NCI-H1436 treated with DMSO at 0.1 percent for 48 hours (cell line): Measurements from ENCODE around the gene NFATC1.

Experiments used
- DNase-seq: peaks from one replicate; lab custom pipeline; 2025; lab: John Stamatoyannopoulos, UW

NFATC1 gene

DNA sequence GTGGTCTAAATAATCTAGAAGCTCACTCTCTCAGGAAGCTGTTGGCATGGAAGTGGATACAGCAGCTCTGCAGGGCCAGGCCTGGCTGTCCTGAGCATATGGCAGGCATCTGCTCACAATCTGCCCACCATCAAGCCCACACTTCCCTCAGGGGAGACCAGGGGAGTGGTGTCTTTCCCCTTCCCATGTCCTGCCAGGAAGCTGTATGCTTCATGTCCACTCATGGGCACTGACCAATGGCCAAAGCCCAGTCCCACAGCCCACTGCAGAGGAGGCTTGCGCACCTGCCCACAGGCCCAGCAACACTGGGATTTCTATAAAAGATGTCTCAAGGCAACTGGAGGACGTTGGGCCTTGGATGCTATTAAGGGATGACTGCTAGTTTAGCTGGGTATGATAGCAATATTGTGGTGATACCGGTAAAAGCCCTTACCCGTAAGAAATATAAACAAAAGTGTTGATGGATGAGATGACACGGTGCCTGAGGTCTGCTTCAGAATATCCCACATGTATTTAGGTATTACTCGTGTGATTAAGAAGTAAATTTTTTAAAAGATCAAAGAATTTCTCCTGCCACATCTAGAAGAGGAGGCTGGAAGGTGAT lies 177.2 kb downstream of the NFATC1 start:
- no peak for DNase-seq

DNA sequence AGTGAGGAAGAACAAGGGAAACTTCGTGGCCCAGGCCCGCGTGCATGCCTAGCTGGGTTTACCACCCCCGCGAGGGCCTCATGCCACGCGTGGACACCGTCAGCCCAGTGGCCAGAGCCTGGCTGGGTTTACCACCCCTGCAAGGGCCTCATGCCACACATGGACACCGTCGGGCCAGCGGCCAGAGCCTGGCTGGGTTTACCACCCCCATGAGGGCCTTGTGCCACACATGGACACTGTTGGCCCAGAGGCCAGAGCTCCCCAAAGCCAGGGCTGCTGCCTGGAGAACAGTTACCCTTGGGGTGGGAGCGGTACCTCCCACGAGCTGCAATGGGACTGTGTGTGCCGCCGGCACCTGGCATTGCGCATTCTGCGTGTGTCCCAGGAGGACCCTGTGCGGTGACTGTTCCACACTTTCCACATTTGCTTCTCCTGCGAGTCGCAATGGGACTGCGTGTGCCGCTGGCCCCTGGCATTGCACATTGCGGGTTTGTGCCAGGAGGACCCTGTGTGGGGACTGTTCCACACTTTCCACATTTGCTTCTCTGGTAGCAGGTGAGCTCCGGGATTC lies 178.3 kb downstream of the NFATC1 start:
- DNase-seq: no peak

- no peak for DNase-seq
These were observed 179.3 kb downstream of the NFATC1 start for GRCh38 chr18:79574938-79575525.

GRCh38 chr18:79575891-79576685 lies 180.4 kb downstream of the NFATC1 start:
- DNase-seq: no peak

DNA sequence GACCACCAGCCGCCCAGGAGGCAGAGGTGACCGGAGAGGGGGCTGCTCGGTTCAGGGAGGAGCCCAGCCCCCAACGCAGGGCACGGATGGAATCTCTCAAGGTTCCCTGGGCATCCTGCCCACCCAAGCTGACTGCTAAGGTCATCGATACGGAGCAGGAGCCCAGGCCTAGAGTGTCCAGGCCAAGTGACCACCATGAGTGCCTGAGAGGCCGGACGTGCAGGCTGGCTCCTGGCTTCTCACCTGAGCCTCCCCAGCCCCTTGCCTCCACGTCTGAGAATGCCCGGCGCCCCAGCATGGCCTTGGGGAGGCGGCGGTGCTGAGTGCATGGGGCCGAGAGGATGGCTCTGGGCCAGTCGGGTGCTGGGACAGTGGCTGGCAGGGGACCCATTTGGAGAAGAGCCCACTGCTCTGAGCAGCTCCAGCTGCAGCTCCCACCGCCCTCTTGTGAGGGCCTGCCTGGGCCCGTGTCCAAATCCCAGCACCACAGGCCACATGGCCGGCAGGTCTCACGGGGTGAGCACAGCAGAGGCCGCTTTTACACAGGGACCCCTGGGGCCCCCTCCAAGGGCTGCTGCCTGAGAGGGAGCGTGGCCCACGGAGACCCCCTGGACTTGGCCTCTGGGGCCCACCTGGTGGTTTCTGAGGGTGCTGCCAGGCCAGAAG lies 181.1 kb downstream of the NFATC1 start:
- DNase-seq: no peak

DNA sequence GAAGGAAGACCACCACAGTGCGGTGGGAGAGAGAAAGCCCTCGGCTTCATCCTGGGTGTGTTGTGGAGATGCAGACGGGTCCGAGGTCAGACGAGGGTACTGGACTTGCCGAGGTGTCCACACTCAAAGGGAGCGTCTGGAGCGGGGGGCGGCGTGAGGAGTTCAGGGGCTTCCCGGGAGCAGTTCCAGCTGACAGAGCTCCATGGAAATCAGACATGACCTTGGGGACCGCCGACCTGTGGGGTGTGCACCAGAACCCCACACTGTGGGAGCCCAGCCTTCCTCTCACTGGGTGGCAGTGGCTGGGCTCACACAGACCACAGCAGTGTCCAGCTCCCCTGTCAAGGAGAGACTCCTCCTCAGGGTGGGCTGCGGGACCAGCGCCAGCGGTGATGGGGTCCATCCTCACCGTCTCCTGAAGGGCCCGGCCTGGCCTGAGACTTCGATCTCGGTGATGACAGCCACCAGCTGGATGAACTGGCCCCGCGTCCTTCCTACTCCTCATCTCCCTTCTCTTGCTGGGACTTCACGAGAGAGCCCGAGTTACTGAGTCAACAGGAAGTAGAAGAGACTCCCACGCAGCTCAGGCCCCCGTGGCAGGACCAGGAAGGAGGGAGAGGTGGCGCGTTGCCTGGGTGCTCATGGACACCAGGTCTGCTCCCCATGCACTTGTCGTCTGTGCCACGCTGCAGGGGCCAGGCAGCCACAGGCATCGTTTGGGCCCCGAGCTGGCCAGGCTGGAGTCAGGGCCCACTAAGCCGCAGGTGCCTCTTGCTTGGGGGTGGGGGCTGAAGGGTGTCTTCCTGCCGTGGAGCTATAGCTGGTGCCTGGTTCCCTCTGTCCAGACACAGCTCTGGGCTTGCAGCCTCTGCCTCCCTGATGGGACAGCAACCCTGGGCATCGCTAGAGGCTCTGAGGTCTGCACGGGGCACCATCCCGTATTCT lies 182.0 kb downstream of the NFATC1 start:
- DNase-seq: no peak

- no peak for DNase-seq
These were observed 182.9 kb downstream of the NFATC1 start for GRCh38 chr18:79578396-79579260.
